T-helper 1 cell treated with Interleukin-12 subunit alpha and Interleukin-12 subunit beta and Interleukin-4 antibody, amounts not matched to agents 30 ng/mL and 1 ng/mL, for 36 hours (primary cell): ENCODE data around the gene HEXA. TPM values are rescaled to one million over a fixed set of nuclear protein-coding genes. Genes with fewer than 3 reads are reported as not detected.

Source experiments
- intact Hi-C: fragments of 100-400 bp; cut with micrococcal nuclease; formaldehyde crosslinking; loops from one replicate; pipeline ENCODE4 v1.15.1; 2024
- total RNA-seq: library from RNA; stranded (reverse); gene quantifications from 2 replicates; pipeline ENCODE4 v1.2.3, GENCODE V29; 2022

Gene HEXA
- total RNA-seq, 1 donor from 2014 or later: 90.3 TPM

GRCh38 chr15:72323752-72324151 lies 52.1 kb downstream of the HEXA start:
- intact Hi-C loops: no loop called here

GRCh38 chr15:72319985-72320671 lies 55.7 kb downstream of the HEXA start, which contains the start of gene CELF6:
Gene CELF6, minus strand, starts transcription at chr15:72320157. Its CDS starts 283 bp downstream, at chr15:72319874.
- intact Hi-C loops: loop anchor here (1.0 to 2.0 kb wide), 6 partner anchors 47 to 367 kb away; partner anchors contain the start of genes BBS4, HIGD2B, MYO9A and PARP6

- intact Hi-C loops: no loop called here
These were observed 56.3 kb downstream of the HEXA start for GRCh38 chr15:72319360-72319984.

- intact Hi-C loops: no loop called here
These were observed 57.3 kb downstream of the HEXA start for GRCh38 chr15:72318408-72318942.

- intact Hi-C loops: no loop called here
These were observed 60.0 kb downstream of the HEXA start for GRCh38 chr15:72315706-72316370.

- intact Hi-C loops: loop anchor here (2.0 kb wide), 1 partner anchor 63 kb away; the partner anchor contains the start of gene HEXA
These were observed 61.9 kb downstream of the HEXA start for GRCh38 chr15:72313881-72314280.

GRCh38 chr15:72313448-72313840 lies 62.4 kb downstream of the HEXA start:
- intact Hi-C loops: loop anchor here (2.0 kb wide), 1 partner anchor 63 kb away; the partner anchor contains the start of gene HEXA

- intact Hi-C loops: loop anchor here (1.0 to 2.0 kb wide), 3 partner anchors 64 to 220 kb away; partner anchors contain the start of genes ARIH1 and HEXA
These were observed 63.0 kb downstream of the HEXA start for GRCh38 chr15:72312605-72313447.

- intact Hi-C loops: loop anchor here (10.0 kb wide), 1 partner anchor 478 kb away; the partner anchor contains the start of gene ADPGK
These were observed 68.8 kb downstream of the HEXA start for GRCh38 chr15:72307026-72307425.

- intact Hi-C loops: loop anchor here (1.0 to 10.0 kb wide), 3 partner anchors 34 to 479 kb away; partner anchors contain the start of genes ADPGK, ARIH1 and PARP6
These were observed 69.5 kb downstream of the HEXA start for GRCh38 chr15:72306211-72306785.

GRCh38 chr15:72304596-72304995 lies 71.2 kb downstream of the HEXA start:
- intact Hi-C loops: loop anchor here (10.0 kb wide), 1 partner anchor 480 kb away; the partner anchor contains the start of gene ADPGK

- intact Hi-C loops: loop anchor here (10.0 kb wide), 1 partner anchor 482 kb away; the partner anchor contains the start of gene ADPGK
These were observed 72.9 kb downstream of the HEXA start for GRCh38 chr15:72302955-72303354.

Other genes with a start within 250 kb of the HEXA start
- gene GRAMD2A, start 178.2 kb downstream of the HEXA start, total RNA-seq: 0.20 TPM in 1 of 2 replicates, not detected in the other
- gene PKM, start 144.8 kb downstream of the HEXA start, total RNA-seq: 1,562 and 1,563 TPM in 2 replicates
- gene PARP6, start 103.5 kb downstream of the HEXA start, total RNA-seq: 68.2 and 72.0 TPM in 2 replicates
- gene CELF6, start 55.9 kb downstream of the HEXA start, total RNA-seq: 0.98 and 1.1 TPM in 2 replicates
- not detected in 2 replicates for gene TMEM202, start 22.3 kb upstream of the HEXA start, total RNA-seq
- gene ARIH1, start 98.3 kb upstream of the HEXA start, total RNA-seq: 119 and 123 TPM in 2 replicates